Activated CD4-positive, alpha-beta memory T cell treated with anti-CD3 and anti-CD28 coated beads for 36 hours (primary cell): ENCODE results near the gene JUP. TPM values are rescaled to one million over a fixed set of nuclear protein-coding genes. Genes with fewer than 3 reads are reported as not detected.
"Not testable (repeated sequence)": the region's sequence is repeated elsewhere in the genome, so short reads cannot be mapped to it uniquely, and the experiment has no call there.

Experiments
- CTCF ChIA-PET: fragments of 350-600 bp; sonication (Branson Sonifier 250); formaldehyde crosslinking; loops from one replicate; lab custom pipeline; 2021; ENCODE audit warnings: antibody characterized with exemption, inconsistent platforms; lab: Charles Lee
- POLR2A ChIA-PET: fragments of 350-600 bp; sonication (Branson Sonifier 250); formaldehyde crosslinking; loops from one replicate; lab custom pipeline; 2021; ENCODE audit warnings: antibody characterized with exemption; lab: Charles Lee
- DNase-seq: peaks from one replicate; pipeline ENCODE4 v3.0.0-alpha.2; 2020
- H3K27ac Mint-ChIP-seq: one replicate; pipeline ENCODE4 v1.8.0; 2021; ENCODE audit warnings: mixed read lengths
- H3K27me3 Mint-ChIP-seq: one replicate; pipeline ENCODE4 v1.8.0; 2021; ENCODE audit warnings: mixed read lengths
- H3K36me3 Mint-ChIP-seq: one replicate; pipeline ENCODE4 v1.8.0; 2021; ENCODE audit warnings: mixed read lengths
- H3K4me1 Mint-ChIP-seq: one replicate; pipeline ENCODE4 v1.8.0; 2021; ENCODE audit warnings: low read depth, mixed read lengths
- H3K4me3 Mint-ChIP-seq: one replicate; pipeline ENCODE4 v1.8.0; 2021; ENCODE audit warnings: mild to moderate bottlenecking, mixed read lengths
- H3K9me3 Mint-ChIP-seq: one replicate; pipeline ENCODE4 v1.8.0; 2021; ENCODE audit warnings: mixed read lengths
- intact Hi-C: fragments of 100-400 bp; cut with micrococcal nuclease; formaldehyde crosslinking; loops from one replicate; pipeline ENCODE4 v1.15.1; 2023
- total RNA-seq, 2 experiments: library from RNA; stranded (reverse); gene quantifications; one replicate each; pipeline ENCODE4 v1.2.3, GENCODE V29; 2021

The JUP gene
- under 1 TPM; 0.12 to 0.29 TPM for total RNA-seq

DNA sequence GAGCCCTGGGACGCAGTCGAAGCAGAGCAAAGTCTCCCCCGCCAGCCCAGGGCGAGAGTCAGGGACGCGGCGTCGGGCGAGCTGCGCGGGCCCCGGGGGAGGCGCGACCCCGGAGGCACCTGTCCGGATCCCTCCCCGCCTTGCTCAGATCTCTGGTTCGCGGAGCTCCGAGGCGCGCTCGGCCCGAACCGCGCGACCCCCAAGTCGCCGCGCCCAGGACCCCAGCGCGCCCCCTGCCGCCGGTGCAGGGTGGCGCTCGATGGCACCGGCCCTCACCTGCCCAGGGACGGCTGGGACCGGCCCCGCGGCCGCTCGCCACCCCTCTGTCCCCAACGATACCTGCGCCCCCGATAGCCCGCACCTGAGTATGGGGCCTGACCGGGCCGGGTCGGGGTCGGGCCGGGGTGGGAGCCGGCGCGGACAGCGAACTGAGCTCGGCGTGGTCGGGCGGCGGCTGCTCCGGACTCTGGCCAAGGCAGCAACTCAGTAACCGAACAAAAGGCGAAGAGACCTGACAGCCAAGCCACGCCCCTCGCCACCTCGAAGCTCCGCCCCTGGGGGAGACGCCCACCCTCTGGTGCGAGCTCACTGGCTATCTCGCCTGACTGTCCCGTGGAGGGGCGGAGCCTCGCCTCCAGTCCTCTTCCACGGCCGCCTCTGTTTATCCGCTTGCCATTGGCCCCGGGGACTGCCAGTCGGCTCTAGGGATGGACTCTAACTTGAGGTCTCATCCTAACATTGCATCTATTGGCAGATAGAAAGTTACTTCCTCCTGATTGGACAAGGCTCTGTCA lies at the start of gene JUP:
Gene JUP, minus strand, starts transcription at position 485 of the 794 bp plus-strand sequence. CDS start 14,857 bp downstream, outside the sequence.
- ChIA-PET CTCF (interaction anchor here (0.7 to 2.8 kb wide), 11 partner anchors 8 to 217 kb away, joined by 3 to 20 read pairs (median 5); partner anchors contain the start of genes FKBP10, ODAD4 and P3H4), POLR2A (interaction anchor here (0.9 to 1.1 kb wide), 2 partner anchors 12 to 25 kb away, joined by 3 to 4 read pairs; partner anchors contain the start of gene P3H4)
- peak; percentile 94 for DNase-seq
- Mint-ChIP-seq H3K27ac (no peak within 1 kb of the TSS), H3K9me3 (no peaks in the 10 kb centered on the region), H3K36me3 (no peaks in the 10 kb centered on the region), H3K4me1 (peaks cover 12% of the 10 kb centered on the region), H3K4me3 (peak within 1 kb of the TSS; percentile 32), H3K27me3 (peaks cover 20% of the 10 kb centered on the region)
- intact Hi-C loops, result no loop called here

DNA sequence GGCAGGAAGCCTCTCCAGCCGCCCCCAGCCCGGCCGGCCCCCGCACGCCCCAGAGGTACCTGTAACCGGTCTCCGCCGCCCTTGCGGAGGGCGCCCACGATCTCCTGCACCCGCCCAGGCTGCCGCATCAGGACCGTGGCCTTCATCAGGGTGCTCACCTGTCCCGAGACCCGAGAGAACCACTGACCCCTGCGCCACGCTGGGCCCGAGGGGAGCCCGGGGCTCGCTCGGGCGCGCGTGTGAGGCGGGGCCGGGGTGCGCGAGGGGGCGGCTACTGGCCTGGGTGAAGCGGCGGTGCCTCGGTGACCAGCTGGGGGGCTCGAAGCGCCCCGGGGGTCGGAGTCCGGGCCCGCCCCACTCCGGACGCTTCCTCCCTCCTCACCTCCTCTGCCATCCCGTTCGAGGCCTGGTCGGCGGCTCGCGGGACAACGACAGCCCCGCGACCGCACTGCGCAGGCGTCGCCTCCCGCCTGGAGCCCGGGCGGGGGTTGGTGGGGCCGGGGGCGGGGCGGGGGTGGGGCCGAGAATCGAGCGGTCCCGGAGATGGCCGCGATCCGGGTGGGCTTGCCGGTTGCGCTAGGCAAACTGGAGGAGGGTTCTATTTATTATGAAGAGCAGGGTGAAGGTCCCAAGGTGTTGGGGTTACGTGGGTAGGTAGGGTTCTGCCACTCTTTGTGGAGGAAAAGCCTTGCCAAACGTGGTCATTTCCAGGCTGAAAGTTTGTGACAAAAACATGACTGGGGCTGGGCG lies 49.5 kb upstream of the JUP start, which contains the start of gene NT5C3B:
Gene NT5C3B, minus strand, starts transcription at position 433 of the 750 bp plus-strand sequence. Its CDS starts 39 bp downstream, at position 394.
- H3K27ac Mint-ChIP-seq, result peak within 1 kb of the TSS; percentile 18
- H3K27me3 Mint-ChIP-seq, result peaks cover 2% of the 10 kb centered on the region
- H3K4me3 Mint-ChIP-seq, result peak within 1 kb of the TSS; percentile 79
- POLR2A ChIA-PET, result interaction anchor here (1.1 kb wide), 1 partner anchor 29 kb away, joined by 3 read pairs; the partner anchor contains the start of gene KLHL11
- H3K4me1 Mint-ChIP-seq, result peaks cover 14% of the 10 kb centered on the region
- CTCF ChIA-PET, result interaction anchor here (0.6 to 1.6 kb wide), 3 partner anchors 25 to 49 kb away, joined by 3 to 5 read pairs (median 3); partner anchors contain the start of genes JUP and P3H4
- H3K9me3 Mint-ChIP-seq, result no peaks in the 10 kb centered on the region
- peak; percentile 59 for DNase-seq
- peaks cover 4% of the 10 kb centered on the region for H3K36me3 Mint-ChIP-seq
- intact Hi-C loops, result no loop called here

DNA sequence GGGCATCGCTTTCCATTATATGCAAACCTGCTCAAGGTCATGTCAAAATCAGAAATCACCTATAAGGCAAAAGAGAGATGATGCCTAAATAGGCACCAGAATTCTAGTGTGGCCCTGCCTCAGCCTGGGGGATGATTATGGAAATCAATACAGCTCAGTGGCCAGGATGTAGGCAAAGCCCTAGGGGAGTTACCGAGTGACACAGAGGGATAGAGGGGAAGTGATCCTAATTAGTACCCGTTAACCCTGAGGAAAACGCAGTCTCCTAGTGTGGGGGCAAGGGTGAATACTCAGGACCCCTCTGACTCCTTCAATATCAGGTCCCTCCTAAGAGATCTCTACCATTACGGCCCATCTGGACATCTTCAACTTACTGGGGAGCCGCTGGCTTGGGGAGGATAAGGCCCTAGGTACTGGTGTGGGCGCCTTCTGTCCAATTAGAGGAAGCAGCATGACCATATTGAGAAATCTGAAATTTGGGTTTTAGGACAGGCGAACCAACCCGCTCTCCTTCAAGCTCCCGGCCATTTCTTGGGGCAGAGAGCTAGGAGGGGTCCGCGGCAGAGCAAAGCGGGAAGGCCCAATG lies 48.8 kb upstream of the JUP start:
- CTCF ChIA-PET, result interaction anchor here (0.6 to 1.6 kb wide), 2 partner anchors 24 to 49 kb away, joined by 3 to 5 read pairs; partner anchors contain the start of genes JUP and P3H4
- peaks cover 14% of the 10 kb centered on the region for H3K4me1 Mint-ChIP-seq
- H3K36me3 Mint-ChIP-seq, result peaks cover 4% of the 10 kb centered on the region
- H3K27ac Mint-ChIP-seq, result peak overlapping the region; percentile 18
- H3K27me3 Mint-ChIP-seq, result peaks cover 2% of the 10 kb centered on the region
- H3K4me3 Mint-ChIP-seq, result peak overlapping the region; percentile 79
- POLR2A ChIA-PET, result interaction anchor here (1.1 kb wide), 1 partner anchor 29 kb away, joined by 3 read pairs; the partner anchor contains the start of gene KLHL11
- DNase-seq, result no peak
- intact Hi-C loops, result no loop called here
- H3K9me3 Mint-ChIP-seq, result no peaks in the 10 kb centered on the region

DNA sequence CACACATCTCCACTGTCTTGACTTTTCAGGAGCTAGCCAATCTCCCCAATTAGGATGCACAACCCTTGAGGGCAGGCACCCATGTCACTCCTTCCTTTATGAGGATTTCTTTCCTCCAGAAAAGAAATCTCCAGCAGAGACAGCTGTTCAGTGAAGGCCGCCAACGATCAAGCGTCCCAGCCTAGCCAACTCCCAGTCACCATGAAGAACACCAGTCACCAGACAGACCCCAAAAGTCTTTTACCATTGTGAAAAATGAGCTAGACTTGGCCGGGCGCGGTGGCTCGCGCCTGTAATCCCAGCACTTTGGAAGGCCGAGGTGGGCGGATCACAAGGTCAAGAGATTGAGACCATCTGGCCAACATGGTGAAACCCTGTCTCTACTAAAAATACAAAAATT lies 43.5 kb upstream of the JUP start:
- H3K4me3 Mint-ChIP-seq, DNase-seq, H3K27me3 Mint-ChIP-seq, H3K4me1 Mint-ChIP-seq, H3K9me3 Mint-ChIP-seq, H3K27ac Mint-ChIP-seq, intact Hi-C loops: not testable (repeated sequence)
- ChIA-PET CTCF (interaction anchor here (1.1 to 1.2 kb wide), 2 partner anchors 133 to 134 kb away, joined by 3 read pairs; no protein-coding TSS in a partner anchor), POLR2A (interaction anchor here (0.6 to 1.1 kb wide), 2 partner anchors 20 to 749 kb away, joined by 3 read pairs; no protein-coding TSS in a partner anchor)
- H3K36me3 Mint-ChIP-seq, result peaks cover 10% of the 10 kb centered on the region

DNA sequence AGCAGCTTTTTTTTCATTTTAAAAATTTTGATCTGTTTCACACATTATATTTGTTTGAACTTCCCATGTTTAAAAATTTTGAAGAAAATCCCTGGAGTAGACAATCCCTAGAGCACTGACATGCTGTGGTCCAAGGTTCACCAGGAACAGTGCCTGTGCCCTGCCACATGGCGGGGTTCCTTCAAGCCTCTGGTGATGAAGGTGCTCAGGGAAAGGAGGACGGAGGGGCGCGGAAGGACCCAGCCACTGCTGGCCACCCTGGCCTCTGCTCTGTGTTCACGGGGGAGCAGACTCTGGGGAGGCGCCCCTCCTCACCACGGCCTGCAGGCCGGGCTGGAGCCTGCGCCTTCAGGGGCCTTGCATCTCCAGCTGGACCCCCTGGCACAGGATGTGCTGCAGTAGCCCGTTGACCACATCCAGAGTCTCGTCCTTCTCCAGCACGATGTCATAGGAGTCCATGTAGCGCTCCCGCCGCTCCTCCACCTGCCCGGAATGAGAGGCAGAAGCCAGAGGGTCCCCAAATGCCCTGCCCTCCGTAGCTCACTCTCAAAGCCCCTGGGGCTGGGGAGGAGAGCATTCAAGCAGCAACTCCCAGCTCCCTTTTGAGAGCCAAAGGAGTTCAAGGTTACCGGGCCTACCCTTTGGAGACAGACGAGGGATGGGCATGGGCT lies 38.8 kb upstream of the JUP start:
- H3K9me3 Mint-ChIP-seq, result no peaks in the 10 kb centered on the region
- no peaks in the 10 kb centered on the region for H3K27me3 Mint-ChIP-seq
- no peak for DNase-seq
- H3K27ac Mint-ChIP-seq, result no peak overlapping the region
- no peaks in the 10 kb centered on the region for H3K4me1 Mint-ChIP-seq
- intact Hi-C loops, result no loop called here
- no peak overlapping the region for H3K4me3 Mint-ChIP-seq
- ChIA-PET CTCF (interaction anchor here (0.6 kb wide), 1 partner anchor 639 kb away, joined by 3 read pairs; no protein-coding TSS in a partner anchor), POLR2A (no interaction called here)
- H3K36me3 Mint-ChIP-seq, result peaks cover 6% of the 10 kb centered on the region

DNA sequence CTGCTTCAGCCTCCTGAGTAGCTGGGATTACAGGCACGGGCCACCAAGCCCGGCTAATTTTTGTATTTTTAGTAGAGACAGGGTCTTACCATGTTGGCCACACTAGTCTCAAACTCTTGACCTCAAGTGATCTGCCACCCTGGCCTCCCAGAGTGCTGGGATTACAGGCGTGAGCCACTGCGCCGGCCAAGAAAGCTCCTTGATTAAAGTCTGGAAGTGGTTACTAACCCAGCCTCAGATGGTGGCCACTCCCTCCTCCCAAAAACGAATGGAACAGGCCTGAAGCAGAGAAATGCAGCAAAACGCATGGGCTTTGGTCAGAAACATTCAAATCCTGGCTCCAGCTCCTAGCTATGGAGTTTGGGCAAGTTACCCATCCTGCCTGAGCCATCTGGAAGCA lies 37.6 kb upstream of the JUP start:
- no peaks in the 10 kb centered on the region for H3K27me3 Mint-ChIP-seq
- no peak overlapping the region for H3K27ac Mint-ChIP-seq
- H3K9me3 Mint-ChIP-seq, result no peaks in the 10 kb centered on the region
- POLR2A ChIA-PET, result no interaction called here
- no peak overlapping the region for H3K4me3 Mint-ChIP-seq
- no peak for DNase-seq
- intact Hi-C loops, result no loop called here
- peaks cover 6% of the 10 kb centered on the region for H3K36me3 Mint-ChIP-seq
- CTCF ChIA-PET, result no interaction called here
- H3K4me1 Mint-ChIP-seq, result no peaks in the 10 kb centered on the region

DNA sequence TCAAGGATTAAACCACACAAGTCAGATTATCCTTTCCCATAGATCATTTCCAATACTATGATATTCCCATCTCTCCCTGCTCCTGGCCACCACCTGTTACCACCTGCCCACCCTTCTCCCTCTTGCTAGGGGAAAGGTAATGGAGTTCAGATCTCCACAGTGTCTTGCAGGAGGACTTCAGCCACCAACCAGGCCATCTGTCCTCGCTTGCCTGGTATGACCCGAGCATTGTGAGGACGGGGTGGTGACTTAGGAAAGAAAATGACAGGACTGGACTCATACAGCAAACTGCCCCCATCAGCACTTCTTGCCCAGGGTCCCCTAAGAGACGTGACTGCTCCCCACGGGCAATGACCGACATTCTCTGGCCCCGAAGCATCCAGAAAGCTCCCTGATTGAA lies 37.1 kb upstream of the JUP start:
- H3K9me3 Mint-ChIP-seq, result no peaks in the 10 kb centered on the region
- no peaks in the 10 kb centered on the region for H3K4me1 Mint-ChIP-seq
- no peak overlapping the region for H3K4me3 Mint-ChIP-seq
- no peaks in the 10 kb centered on the region for H3K27me3 Mint-ChIP-seq
- intact Hi-C loops, result no loop called here
- peaks cover 4% of the 10 kb centered on the region for H3K36me3 Mint-ChIP-seq
- DNase-seq, result no peak
- POLR2A ChIA-PET, result no interaction called here
- CTCF ChIA-PET, result interaction anchor here (1.4 kb wide), 1 partner anchor 22 kb away, joined by 3 read pairs; no protein-coding TSS in a partner anchor
- H3K27ac Mint-ChIP-seq, result no peak overlapping the region

DNA sequence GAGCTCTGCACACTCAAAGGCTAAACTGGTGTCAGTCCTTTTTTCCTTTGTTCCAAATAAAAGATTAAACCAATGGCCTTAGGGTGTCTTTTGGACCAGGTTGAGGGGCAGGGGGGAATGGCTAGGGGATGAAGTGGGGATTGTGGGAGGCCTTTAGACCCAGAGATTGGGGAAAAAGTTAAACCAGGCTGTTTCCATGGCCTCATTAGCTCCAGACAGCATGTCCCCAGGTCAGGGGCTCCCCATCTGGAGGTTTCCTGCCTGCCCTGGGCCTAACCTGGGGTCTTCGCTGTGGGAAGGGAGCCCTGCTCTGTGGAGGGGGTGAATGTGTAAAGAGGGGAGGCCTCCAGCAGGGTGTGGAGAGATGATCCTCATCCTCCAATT lies 36.6 kb upstream of the JUP start:
- ChIA-PET POLR2A (no interaction called here), CTCF (interaction anchor here (1.4 kb wide), 1 partner anchor 21 kb away, joined by 3 read pairs; no protein-coding TSS in a partner anchor)
- no peak for DNase-seq
- Mint-ChIP-seq H3K4me3 (no peak overlapping the region), H3K27me3 (peaks cover 1% of the 10 kb centered on the region), H3K4me1 (no peaks in the 10 kb centered on the region), H3K27ac (no peak overlapping the region), H3K9me3 (no peaks in the 10 kb centered on the region), H3K36me3 (peaks cover 2% of the 10 kb centered on the region)
- intact Hi-C loops, result no loop called here

DNA sequence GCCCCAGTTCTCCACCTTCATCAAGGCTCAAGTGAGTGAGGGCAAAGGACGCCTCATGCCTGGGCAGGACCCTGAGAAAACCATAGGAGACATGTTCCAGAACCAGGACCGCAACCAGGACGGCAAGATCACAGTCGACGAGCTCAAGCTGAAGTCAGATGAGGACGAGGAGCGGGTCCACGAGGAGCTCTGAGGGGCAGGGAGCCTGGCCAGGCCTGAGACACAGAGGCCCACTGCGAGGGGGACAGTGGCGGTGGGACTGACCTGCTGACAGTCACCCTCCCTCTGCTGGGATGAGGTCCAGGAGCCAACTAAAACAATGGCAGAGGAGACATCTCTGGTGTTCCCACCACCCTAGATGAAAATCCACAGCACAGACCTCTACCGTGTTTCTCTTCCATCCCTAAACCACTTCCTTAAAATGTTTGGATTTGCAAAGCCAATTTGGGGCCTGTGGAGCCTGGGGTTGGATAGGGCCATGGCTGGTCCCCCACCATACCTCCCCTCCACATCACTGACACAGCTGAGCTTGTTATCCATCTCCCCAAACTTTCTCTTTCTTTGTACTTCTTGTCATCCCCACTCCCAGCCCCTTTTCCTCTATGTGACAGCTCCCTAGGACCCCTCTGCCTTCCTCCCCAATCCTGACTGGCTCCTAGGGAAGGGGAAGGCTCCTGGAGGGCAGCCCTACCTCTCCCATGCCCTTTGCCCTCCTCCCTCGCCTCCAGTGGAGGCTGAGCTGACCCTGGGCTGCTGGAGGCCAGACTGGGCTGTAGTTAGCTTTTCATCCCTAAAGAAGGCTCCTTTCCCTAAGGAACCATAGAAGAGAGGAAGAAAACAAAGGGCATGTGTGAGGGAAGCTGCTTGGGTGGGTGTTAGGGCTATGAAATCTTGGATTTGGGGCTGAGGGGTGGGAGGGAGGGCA lies 36.0 kb upstream of the JUP start:
- no peak for DNase-seq
- ChIA-PET POLR2A (no interaction called here), CTCF (interaction anchor here (0.9 to 1.4 kb wide), 2 partner anchors 11 to 21 kb away, joined by 3 to 4 read pairs; partner anchors contain the start of gene P3H4)
- Mint-ChIP-seq H3K9me3 (no peaks in the 10 kb centered on the region), H3K4me1 (no peaks in the 10 kb centered on the region), H3K27me3 (peaks cover 1% of the 10 kb centered on the region), H3K36me3 (no peaks in the 10 kb centered on the region), H3K4me3 (no peak overlapping the region), H3K27ac (no peak overlapping the region)
- intact Hi-C loops, result no loop called here

DNA sequence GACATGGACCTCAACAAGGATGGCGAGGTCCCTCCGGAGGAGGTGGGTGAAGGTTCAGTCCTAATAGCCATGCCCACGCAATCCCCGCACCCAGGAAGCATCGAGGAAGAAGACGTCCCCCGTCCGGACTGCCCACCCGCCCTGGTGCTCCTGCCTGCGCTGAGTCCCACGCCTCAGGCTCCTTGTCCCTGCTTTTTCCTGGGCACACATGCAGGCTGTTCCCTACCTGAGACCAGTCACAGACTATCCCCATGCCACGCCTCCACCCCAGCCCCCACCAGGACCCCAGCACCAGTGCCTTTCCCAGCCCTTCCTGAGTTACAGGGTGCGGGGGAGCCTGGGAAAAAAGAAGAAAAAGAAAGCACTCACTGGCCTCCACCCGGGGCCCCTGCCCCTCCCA lies 35.3 kb upstream of the JUP start:
- Mint-ChIP-seq H3K9me3 (no peaks in the 10 kb centered on the region), H3K27ac (no peak overlapping the region)

More for the DNA sequence above, 35.3 kb upstream of the JUP start:
- DNase-seq, result no peak
- ChIA-PET POLR2A (no interaction called here), CTCF (interaction anchor here (0.9 kb wide), 1 partner anchor 10 kb away, joined by 4 read pairs; the partner anchor contains the start of gene P3H4)
- H3K4me1 Mint-ChIP-seq, result no peaks in the 10 kb centered on the region
- H3K4me3 Mint-ChIP-seq, result no peak overlapping the region
- H3K27me3 Mint-ChIP-seq, result peaks cover 1% of the 10 kb centered on the region
- no peaks in the 10 kb centered on the region for H3K36me3 Mint-ChIP-seq
- intact Hi-C loops, result no loop called here
